CD14-positive monocyte (primary cell): ENCODE results near the gene POU2F2. TPM values are rescaled to one million over a fixed set of nuclear protein-coding genes. Genes with fewer than 3 reads are reported as not detected.

Experiments used
- DNase-seq, 3 donors: peaks; one replicate each; pipeline ENCODE4 v3.0.0-alpha.2; 2011 to 2022
- H2AFZ ChIP-seq: 2 replicates; pipeline ENCODE4 v1.6.0; 2012; ENCODE audit warnings: mild to moderate bottlenecking, low read depth, low read length, inconsistent platforms; ENCODE audit not compliant: insufficient read depth, poor library complexity, severe bottlenecking
- H3K27ac ChIP-seq, 2 donors: 1 replicate in 1 of 2; 2 replicates in 1 of 2; pipeline ENCODE4 v1.5.1; 2012 to 2013; ENCODE audit warnings: low read length in 2 of 2, control low read depth in 1 of 2, inconsistent platforms in 1 of 2, low read depth in 1 of 2, mild to moderate bottlenecking in 1 of 2
- H3K27me3 ChIP-seq, 2 donors: one replicate each; pipeline versions ENCODE4 v1.6.0 to v1.6.1; 2011 to 2013; ENCODE audit warnings: low read length in 2 of 2; ENCODE audit not compliant: control insufficient read depth in 2 of 2, insufficient read depth in 2 of 2
- H3K36me3 ChIP-seq, 2 donors: replicated peaks in 1 of 2; 1 replicate in 1 of 2; 2 replicates in 1 of 2; pipeline versions ENCODE4 v1.5.1 to v1.6.1; 2012 to 2013; ENCODE audit warnings: low read length in 2 of 2, control low read depth in 1 of 2, inconsistent platforms in 1 of 2, mild to moderate bottlenecking in 1 of 2; ENCODE audit not compliant: insufficient read depth in 2 of 2, control insufficient read depth in 1 of 2
- H3K4me1 ChIP-seq, 2 donors: 1 replicate in 1 of 2; 2 replicates in 1 of 2; pipeline versions ENCODE4 v1.5.1 to v1.6.1; 2012 to 2013; ENCODE audit warnings: low read length in 2 of 2, control low read depth in 1 of 2, inconsistent platforms in 1 of 2, mild to moderate bottlenecking in 1 of 2, moderate library complexity in 1 of 2; ENCODE audit not compliant: insufficient read depth in 2 of 2, control insufficient read depth in 1 of 2
- H3K4me2 ChIP-seq: replicated peaks from 2 replicates; pipeline ENCODE3; 2012; ENCODE audit warnings: low read length, moderate library complexity, mild to moderate bottlenecking; ENCODE audit not compliant: poor library complexity, severe bottlenecking; ENCODE audit errors: extremely low read depth
- H3K4me3 ChIP-seq, 3 experiments: fragments of 200-600 bp in 1 of 3; sonication (generic) in 1 of 3; replicated peaks in 1 of 3; 1 replicate in 2 of 3; 2 replicates in 1 of 3; pipeline ENCODE4 v1.5.1; 2011 to 2013; ENCODE audit warnings: low read length in 3 of 3, mild to moderate bottlenecking in 3 of 3, control low read depth in 2 of 3, low read depth in 2 of 3, inconsistent platforms in 1 of 3, moderate library complexity in 1 of 3
- H3K79me2 ChIP-seq: 2 replicates; pipeline ENCODE4 v1.6.0; 2012; ENCODE audit warnings: mild to moderate bottlenecking, control low read depth, inconsistent platforms, low read length, moderate library complexity; ENCODE audit not compliant: insufficient read depth
- H3K9ac ChIP-seq: 2 replicates; pipeline ENCODE4 v1.6.0; 2017; ENCODE audit warnings: low read length, mild to moderate bottlenecking; ENCODE audit not compliant: insufficient read depth, poor library complexity, severe bottlenecking
- H3K9me3 ChIP-seq, 2 donors: replicated peaks in 1 of 2; 1 replicate in 1 of 2; 2 replicates in 1 of 2; pipeline versions ENCODE4 v1.5.1 to v1.6.1; 2012 to 2013; ENCODE audit warnings: low read length in 2 of 2, control low read depth in 1 of 2; ENCODE audit not compliant: control insufficient read depth in 1 of 2, insufficient read depth in 1 of 2
- H4K20me1 ChIP-seq: 2 replicates; pipeline ENCODE4 v1.6.0; 2012; ENCODE audit warnings: mild to moderate bottlenecking, low read length, control low read depth, moderate library complexity; ENCODE audit not compliant: insufficient read depth
- H3K27ac Mint-ChIP-seq, 7 donors: one replicate each; pipeline ENCODE4 v1.8.0; 2020; ENCODE audit warnings: mild to moderate bottlenecking in 7 of 7, mixed read lengths in 7 of 7, moderate library complexity in 6 of 7, inconsistent platforms in 2 of 7
- H3K27me3 Mint-ChIP-seq, 3 donors: one replicate each; pipeline ENCODE4 v1.8.0; 2021 to 2022; ENCODE audit warnings: low read depth in 3 of 3, mild to moderate bottlenecking in 3 of 3, mixed read lengths in 3 of 3, moderate library complexity in 3 of 3, inconsistent platforms in 1 of 3
- H3K36me3 Mint-ChIP-seq, 2 donors: one replicate each; pipeline ENCODE4 v1.8.0; 2020; ENCODE audit warnings: mixed read lengths in 2 of 2, inconsistent platforms in 1 of 2, mild to moderate bottlenecking in 1 of 2
- H3K4me1 Mint-ChIP-seq: one replicate; pipeline ENCODE4 v1.8.0; 2020; ENCODE audit warnings: mild to moderate bottlenecking, mixed read lengths
- H3K4me3 Mint-ChIP-seq, 2 donors: one replicate each; pipeline ENCODE4 v1.8.0; 2020; ENCODE audit warnings: mild to moderate bottlenecking in 2 of 2, mixed read lengths in 2 of 2, moderate library complexity in 1 of 2
- H3K9me3 Mint-ChIP-seq, 7 donors: one replicate each; pipeline ENCODE4 v1.8.0; 2020 to 2022; ENCODE audit warnings: mixed read lengths in 7 of 7, mild to moderate bottlenecking in 6 of 7, moderate library complexity in 6 of 7, inconsistent platforms in 2 of 7
- CTCF ChIP-seq: fragments of 200-600 bp; IDR thresholded peaks from one replicate; pipeline ENCODE4 v1.8.0; 2022; ENCODE audit warnings: antibody characterized with exemption, mild to moderate bottlenecking
- WGBS: methylation state at CpG from one replicate; pipeline ENCODE4 v1.1.5; 2013; ENCODE audit warnings: missing lambda C conversion rate; ENCODE audit not compliant: insufficient coverage; 5-methylcytosine and 5-hydroxymethylcytosine counted together
- intact Hi-C, 2 donors: fragments of 100-400 bp; cut with micrococcal nuclease; formaldehyde crosslinking; loops; one replicate each; pipeline versions ENCODE4 v1.15.0 to v1.15.1; 2023
- polyA plus RNA-seq, 3 donors: library from polyadenylated mRNA; depleted of rRNA in 1 of 3; unstranded in 2 of 3; stranded (reverse) in 1 of 3; fragments of 300-500 nt in 2 of 3; fragments of >200 nt in 1 of 3; fragmentation: Illumina TruSeq in 2 of 3; gene quantifications; 1 replicate in 2 of 3; 2 replicates in 1 of 3; pipeline ENCODE4 v1.2.3, GENCODE V29; 2012 to 2021

The POU2F2 gene
- polyA plus RNA-seq, 3 donors: 20.0 to 147 (median 28.2) TPM

- peaks cover 0 to 2% of the 10 kb centered on the region in 2 donors for H3K27me3 ChIP-seq
- H3K4me3 Mint-ChIP-seq: no peak overlapping the region
- H3K27ac Mint-ChIP-seq: peak overlapping the region in 1 of 7 donors; percentile 38
Observed at GRCh38 chr19:42149447-42150202, 17.4 kb upstream of the POU2F2 start.

GRCh38 chr19:42148266-42148665 is 16.0 kb upstream of the POU2F2 start:
- H4K20me1 ChIP-seq: peaks cover 18% of the 10 kb centered on the region
- Mint-ChIP-seq H3K27me3 (peaks cover 14 to 24% (median 15%) of the 10 kb centered on the region in 3 donors), H3K4me1 (peaks cover 15% of the 10 kb centered on the region), H3K4me3 (no peak overlapping the region), H3K36me3 (no peaks in the 10 kb centered on the region), H3K27ac (no peak overlapping the region), H3K9me3 (peaks cover 0 to 6% (median 0%) of the 10 kb centered on the region in 7 donors)
- no peak overlapping the region for H3K4me2 ChIP-seq
- H3K27ac ChIP-seq: no peak overlapping the region
- H3K4me1 ChIP-seq: peaks cover 5 to 6% of the 10 kb centered on the region in 2 donors
- no peaks in the 10 kb centered on the region for H3K36me3 ChIP-seq
- H3K9me3 ChIP-seq: no peaks in the 10 kb centered on the region
- H3K9ac ChIP-seq: no peak overlapping the region
- no peak overlapping the region for H3K4me3 ChIP-seq
- DNase-seq: no peak
- intact Hi-C loops: no loop called here
- TF ChIP-seq CTCF: no peak
- WGBS: no CpG with 5 or more reads among the region's 5 CpGs
- H2AFZ ChIP-seq: no peak overlapping the region
- no peaks in the 10 kb centered on the region for H3K27me3 ChIP-seq
- H3K79me2 ChIP-seq: no peaks in the 10 kb centered on the region

More at GRCh38 chr19:42149447-42150202, 17.4 kb upstream of the POU2F2 start:
- Histone ChIP-seq H3K9ac (no peak overlapping the region), H3K79me2 (no peaks in the 10 kb centered on the region), H3K27ac (no peak overlapping the region), H3K36me3 (no peaks in the 10 kb centered on the region), H3K4me3 (no peak overlapping the region), H4K20me1 (peaks cover 5% of the 10 kb centered on the region), H2AFZ (no peak overlapping the region), H3K9me3 (no peaks in the 10 kb centered on the region), H3K4me1 (peaks cover 7 to 8% of the 10 kb centered on the region in 2 donors), H3K4me2 (no peak overlapping the region)
- TF ChIP-seq CTCF: no peak
- 86% methylated on average over 4 of the region's 5 CpGs for WGBS
- Mint-ChIP-seq H3K27me3 (peaks cover 17 to 32% (median 19%) of the 10 kb centered on the region in 3 donors), H3K4me1 (peaks cover 20% of the 10 kb centered on the region), H3K36me3 (no peaks in the 10 kb centered on the region), H3K9me3 (peaks cover 0 to 6% (median 0%) of the 10 kb centered on the region in 7 donors)
- no peak for DNase-seq
- intact Hi-C loops: no loop called here
